Psoas muscle (tissue), 8 donors: Measurements from ENCODE around the gene ITSN1. TPM values are rescaled to one million over a fixed set of nuclear protein-coding genes. Genes with fewer than 3 reads are reported as not detected.

Experiments
- ATAC-seq, 4 donors: fragments of 200-7000 bp; cut with Tn5 transposase; one replicate each; pipeline ENCODE4 v1.9.1; 2020; ENCODE audit warnings: moderate library complexity in 3 of 4, mild to moderate bottlenecking in 2 of 4
- DNase-seq, 2 donors: peaks; one replicate each; pipeline ENCODE4 v3.0.0-alpha.2; 2020
- H3K27ac ChIP-seq: fragments of 200-600 bp; one replicate; pipeline ENCODE4 v1.8.0; 2022
- H3K27me3 ChIP-seq, 3 donors: fragments of 200-600 bp in 1 of 3; one replicate each; pipeline versions ENCODE4 v1.6.1 to v1.8.0; 2013 to 2022; ENCODE audit warnings: low read length in 2 of 3, mild to moderate bottlenecking in 2 of 3, moderate library complexity in 1 of 3; ENCODE audit not compliant: insufficient read depth in 3 of 3
- H3K36me3 ChIP-seq, 2 donors: fragments of 200-600 bp in 1 of 2; one replicate each; pipeline versions ENCODE4 v1.6.1 to v1.8.0; 2013 to 2022; ENCODE audit warnings: low read depth in 1 of 2, mild to moderate bottlenecking in 1 of 2, moderate library complexity in 1 of 2; ENCODE audit not compliant: insufficient read depth in 1 of 2
- H3K4me1 ChIP-seq: fragments of 200-600 bp; one replicate; pipeline ENCODE4 v1.8.0; 2022
- H3K4me3 ChIP-seq: fragments of 200-600 bp; one replicate; pipeline ENCODE4 v1.8.0; 2022; ENCODE audit warnings: mild to moderate bottlenecking
- H3K9me3 ChIP-seq: fragments of 200-600 bp; one replicate; pipeline ENCODE4 v1.8.0; 2022
- CTCF ChIP-seq: fragments of 200-600 bp; IDR thresholded peaks from one replicate; pipeline ENCODE4 v1.8.0; 2022; ENCODE audit warnings: antibody characterized with exemption
- WGBS, 3 donors: extraction: QIAGEN DNeasy Blood & Tissue Kit; methylation state at CpG; one replicate each; pipeline versions ENCODE4 v1.1.6 to v1.1.7; 2013; 5-methylcytosine and 5-hydroxymethylcytosine counted together
- intact Hi-C, 2 donors: fragments of 100-400 bp; cut with DNase I; formaldehyde crosslinking; loops; one replicate each; pipeline versions ENCODE4 v1.11.0 to v1.14.2; 2022
- polyA plus RNA-seq, 3 donors: library from polyadenylated mRNA; stranded (reverse); fragments of 200-250 nt; gene quantifications; one replicate each; pipeline ENCODE4 v1.2.3, GENCODE V29; 2013
- total RNA-seq, 4 donors: library from RNA; stranded (reverse); fragmentation: NEBNext Ultra II Directional in 2 of 4; extraction: Animal tissue kit (Norgen Biotek cat#: 25700) in 2 of 4; gene quantifications; one replicate each; pipeline versions ENCODE4 v1.2.1 to v1.2.4, GENCODE V29; 2021 to 2023
- donor health status: healthy with polysubstance abuse.
- donor health status: DM: no; HTN: no; CAD: no; lungs with moderate emphysema.
- donor health status: Bipolar disorder and iron deficiency.
- donor health status: healthy.
- donor health status: DM: yes; HTN: yes; CAD: no.
- donor health status: DM: no; HTN: no; CAD: no.
- donor health status: DM: no; HTN: no; CAD: no.
- donor health status: DM: yes; HTN: yes; CAD: no.

Gene ITSN1
- total and polyA plus RNA-seq, 7 donors = 9.3 to 43.8 (median 22.4) TPM

- intact Hi-C loops = no loop called here
- H3K27me3 ChIP-seq = peaks cover 0 to 2% (median 0%) of the 10 kb centered on the region in 3 donors
- no peak overlapping the region for H3K4me3 ChIP-seq
- no peaks in the 10 kb centered on the region for H3K4me1 ChIP-seq
- DNase-seq = no peak
- H3K9me3 ChIP-seq = no peaks in the 10 kb centered on the region
- WGBS, 3 donors = 81 to 85% (median 83%) methylated on average over 12 of the region's 12 CpGs
- no peak overlapping the region for H3K27ac ChIP-seq
- TF ChIP-seq CTCF = no peak
- H3K36me3 ChIP-seq = no peaks in the 10 kb centered on the region
- no peak for ATAC-seq
Observed at GRCh38 chr21:33883118-33883517, 240.8 kb downstream of the ITSN1 start.

GRCh38 chr21:33884376-33885171 lies 242.3 kb downstream of the ITSN1 start:
- no peaks in the 10 kb centered on the region for H3K4me1 ChIP-seq
- peaks cover 0 to 2% (median 0%) of the 10 kb centered on the region in 3 donors for H3K27me3 ChIP-seq
- intact Hi-C loops = no loop called here
- no peak for ATAC-seq
- DNase-seq = no peak
- no peaks in the 10 kb centered on the region for H3K36me3 ChIP-seq
- H3K9me3 ChIP-seq = no peaks in the 10 kb centered on the region
- no peak overlapping the region for H3K4me3 ChIP-seq
- 51 to 62% (median 52%) methylated on average over 20 of the region's 20 CpGs for WGBS, 3 donors
- no peak overlapping the region for H3K27ac ChIP-seq
- no peak for TF ChIP-seq CTCF

GRCh38 chr21:33885172-33885514 lies 242.8 kb downstream of the ITSN1 start:
- Histone ChIP-seq H3K27ac (no peak overlapping the region), H3K9me3 (no peaks in the 10 kb centered on the region), H3K36me3 (no peaks in the 10 kb centered on the region), H3K27me3 (peaks cover 0 to 2% (median 0%) of the 10 kb centered on the region in 3 donors), H3K4me3 (no peak overlapping the region), H3K4me1 (no peaks in the 10 kb centered on the region)
- no peak for ATAC-seq
- WGBS, 3 donors = 87 to 95% (median 90%) methylated on average over 7 of the region's 7 CpGs
- intact Hi-C loops = no loop called here
- no peak for DNase-seq
- no peak for TF ChIP-seq CTCF

GRCh38 chr21:33886321-33886720 lies 244.0 kb downstream of the ITSN1 start:
- no peak for TF ChIP-seq CTCF
- ATAC-seq (no peak), DNase-seq (no peak)
- H3K4me1 ChIP-seq = no peaks in the 10 kb centered on the region
- peaks cover 0 to 2% (median 0%) of the 10 kb centered on the region in 3 donors for H3K27me3 ChIP-seq
- no peak overlapping the region for H3K27ac ChIP-seq
- no peak overlapping the region for H3K4me3 ChIP-seq
- H3K9me3 ChIP-seq = no peaks in the 10 kb centered on the region
- 89 to 92% (median 90%) methylated on average over 11 of the region's 11 CpGs for WGBS, 3 donors
- no peaks in the 10 kb centered on the region for H3K36me3 ChIP-seq
- intact Hi-C loops = no loop called here

- no peak for TF ChIP-seq CTCF
- ATAC-seq (no peak), DNase-seq (no peak)
- Histone ChIP-seq H3K4me3 (no peak overlapping the region), H3K4me1 (peaks cover 11% of the 10 kb centered on the region), H3K9me3 (no peaks in the 10 kb centered on the region), H3K36me3 (no peaks in the 10 kb centered on the region), H3K27me3 (no peaks in the 10 kb centered on the region), H3K27ac (no peak overlapping the region)
- intact Hi-C loops = no loop called here
- 92 to 94% (median 92%) methylated on average over 5 of the region's 5 CpGs for WGBS, 3 donors
Observed at GRCh38 chr21:33890187-33890586, 247.9 kb downstream of the ITSN1 start.
